Lower lobe of right lung (tissue), 2 donors: ENCODE results near the gene IRF7. TPM values are rescaled to one million over a fixed set of nuclear protein-coding genes. Genes with fewer than 3 reads are reported as not detected.
"Not testable (repeated sequence)": the region's sequence is repeated elsewhere in the genome, so short reads cannot be mapped to it uniquely, and the experiment has no call there.

Experiments
- ATAC-seq, 2 donors: fragments of 200-7000 bp; cut with Tn5 transposase; one replicate each; pipeline ENCODE4 v1.9.1; 2020 to 2022; ENCODE audit warnings: mild to moderate bottlenecking in 2 of 2, moderate library complexity in 2 of 2
- DNase-seq: peaks from one replicate; pipeline ENCODE4 v3.0.0-alpha.2; 2020
- H3K27ac ChIP-seq: fragments of 200-600 bp; one replicate; pipeline ENCODE4 v1.8.0; 2022
- H3K27me3 ChIP-seq: fragments of 200-600 bp; one replicate; pipeline ENCODE4 v1.8.0; 2022; ENCODE audit warnings: low read depth
- H3K36me3 ChIP-seq: fragments of 200-600 bp; one replicate; pipeline ENCODE4 v1.8.0; 2022; ENCODE audit warnings: mild to moderate bottlenecking
- H3K4me1 ChIP-seq: fragments of 200-600 bp; one replicate; pipeline ENCODE4 v1.8.0; 2022
- H3K4me3 ChIP-seq: fragments of 200-600 bp; one replicate; pipeline ENCODE4 v1.8.0; 2022; ENCODE audit warnings: mild to moderate bottlenecking
- H3K9me3 ChIP-seq: fragments of 200-600 bp; one replicate; pipeline ENCODE4 v1.8.0; 2022
- CTCF ChIP-seq: fragments of 200-600 bp; IDR thresholded peaks from one replicate; pipeline ENCODE4 v1.8.0; 2022; ENCODE audit warnings: antibody characterized with exemption, mild to moderate bottlenecking
- intact Hi-C: fragments of 100-400 bp; cut with DNase I; formaldehyde crosslinking; loops from one replicate; pipeline ENCODE4 v1.11.0; 2022
- total RNA-seq: library from RNA; stranded (reverse); fragmentation: NEBNext Ultra II Directional; extraction: Animal tissue kit (Norgen Biotek cat#: 25700); gene quantifications from one replicate; pipeline ENCODE4 v1.2.1, GENCODE V29; 2021
- donor health status: DM: no; HTN: yes; CAD: no; lungs with severe emphysema.

IRF7 gene
- total RNA-seq, 1 donor from 2014 or later = 84.8 TPM

DNA sequence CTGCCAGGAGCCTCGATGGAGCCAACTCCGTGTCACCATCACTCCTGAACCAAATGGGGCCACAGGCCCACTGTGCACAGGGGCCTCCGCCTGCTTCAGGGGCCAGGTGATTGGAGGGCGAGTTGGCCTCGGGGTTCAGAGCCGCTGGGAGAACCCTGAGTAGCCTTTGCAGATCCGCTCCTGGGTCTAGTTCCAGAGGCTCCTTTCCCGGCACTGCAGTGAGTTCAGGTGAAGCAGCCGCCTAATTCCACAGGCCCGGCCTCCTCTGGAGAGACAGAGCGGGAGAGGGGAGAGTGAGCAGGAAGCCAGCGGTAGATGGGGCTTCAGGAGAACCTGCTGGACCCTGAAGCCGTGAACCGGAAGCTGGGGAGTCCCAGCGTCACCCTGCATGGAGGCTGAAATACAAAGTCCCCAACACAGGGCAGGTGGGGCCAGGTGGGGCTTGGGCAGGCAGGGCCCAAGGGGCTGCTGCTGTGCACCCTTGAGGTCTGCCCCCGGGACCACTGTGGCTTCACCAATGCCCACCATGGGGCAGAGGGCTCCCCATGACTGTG is 43.9 kb upstream of the IRF7 start:
- no peaks in the 10 kb centered on the region for H3K27me3 ChIP-seq
- no peaks in the 10 kb centered on the region for H3K4me1 ChIP-seq
- no peak overlapping the region for H3K27ac ChIP-seq
- no peak for DNase-seq
- intact Hi-C loops = loop anchor here (10.0 kb wide), 1 partner anchor 65 kb away; no protein-coding TSS in a partner anchor
- no peak for ATAC-seq
- no peak for TF ChIP-seq CTCF
- no peaks in the 10 kb centered on the region for H3K9me3 ChIP-seq
- H3K4me3 ChIP-seq = no peak overlapping the region
- H3K36me3 ChIP-seq = peaks cover 36% of the 10 kb centered on the region

DNA sequence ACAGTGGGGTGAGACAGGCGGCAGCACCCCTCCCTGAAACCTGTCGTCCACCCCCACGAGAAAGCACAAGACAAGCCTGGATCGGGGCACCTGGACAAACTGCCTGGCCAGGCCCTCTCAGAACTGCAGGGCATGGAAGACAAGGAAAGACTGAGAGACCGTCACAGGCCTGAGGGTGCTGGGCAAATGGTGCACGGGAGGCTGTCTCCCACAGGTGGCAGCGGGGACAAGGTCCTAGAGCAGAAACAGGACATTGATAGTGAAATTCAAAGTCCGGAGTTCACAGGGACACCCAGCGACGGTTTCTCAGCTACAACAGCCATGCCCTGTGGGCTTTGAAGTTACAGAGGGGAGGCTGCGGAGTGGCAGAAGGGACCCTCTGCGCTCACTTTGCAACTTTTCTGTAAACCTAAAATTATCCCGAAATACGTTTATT is 42.0 kb upstream of the IRF7 start:
- ATAC-seq (no peak), DNase-seq (no peak)
- H3K4me3 ChIP-seq = no peak overlapping the region
- H3K9me3 ChIP-seq = no peaks in the 10 kb centered on the region
- H3K27ac ChIP-seq = no peak overlapping the region
- H3K27me3 ChIP-seq = no peaks in the 10 kb centered on the region
- TF ChIP-seq CTCF = no peak
- intact Hi-C loops = no loop called here
- peaks cover 31% of the 10 kb centered on the region for H3K36me3 ChIP-seq
- H3K4me1 ChIP-seq = no peaks in the 10 kb centered on the region

DNA sequence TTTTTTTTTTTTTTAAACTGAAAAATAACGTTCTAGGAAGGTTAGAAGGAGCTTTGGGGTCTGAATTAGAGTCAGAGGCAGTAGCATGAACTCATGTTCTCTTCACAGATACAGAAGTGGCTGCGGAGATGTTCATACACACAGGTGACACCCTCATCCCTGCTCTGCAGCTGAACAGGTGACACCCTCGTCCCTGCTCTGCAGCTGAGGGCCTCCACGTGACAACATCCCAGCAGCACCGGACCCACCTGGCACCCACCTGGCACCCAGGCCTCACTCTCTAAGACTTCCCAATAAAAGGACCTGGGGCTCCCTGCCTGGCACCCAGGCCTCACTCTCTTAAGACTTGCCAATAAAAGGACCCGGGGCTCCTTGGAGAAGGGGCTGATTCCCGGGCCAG is 41.1 kb upstream of the IRF7 start:
- Histone ChIP-seq H3K27me3 (no peaks in the 10 kb centered on the region), H3K4me1 (no peaks in the 10 kb centered on the region), H3K36me3 (peaks cover 31% of the 10 kb centered on the region), H3K27ac (no peak overlapping the region), H3K4me3 (no peak overlapping the region), H3K9me3 (no peaks in the 10 kb centered on the region)
- no peak for ATAC-seq
- intact Hi-C loops = no loop called here
- DNase-seq = no peak
- TF ChIP-seq CTCF = no peak

DNA sequence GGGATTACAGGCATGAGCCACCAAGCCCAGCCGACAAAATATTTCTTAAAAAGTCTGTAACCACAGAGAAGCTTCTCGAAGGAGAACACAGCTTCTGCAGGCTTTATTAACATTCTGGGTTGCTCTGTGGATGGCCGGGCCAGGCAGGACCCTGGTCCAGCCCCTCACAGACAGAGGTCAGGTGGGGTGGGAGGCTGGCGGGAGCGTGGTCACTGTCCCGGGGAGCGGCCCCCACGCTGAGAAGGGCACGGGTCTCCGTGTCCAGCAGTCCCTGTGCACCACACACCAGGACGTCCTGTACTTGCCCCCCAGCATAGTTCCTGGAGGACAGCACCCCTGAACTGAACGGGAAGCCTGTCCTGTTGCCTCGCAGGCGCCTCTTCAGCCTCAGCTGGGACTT is 40.7 kb upstream of the IRF7 start:
- H3K4me3 ChIP-seq = no peak overlapping the region
- no peaks in the 10 kb centered on the region for H3K4me1 ChIP-seq
- intact Hi-C loops = no loop called here
- H3K9me3 ChIP-seq = no peaks in the 10 kb centered on the region
- no peak for TF ChIP-seq CTCF
- H3K36me3 ChIP-seq = peaks cover 34% of the 10 kb centered on the region
- no peak overlapping the region for H3K27ac ChIP-seq
- ATAC-seq (no peak), DNase-seq (no peak)
- no peaks in the 10 kb centered on the region for H3K27me3 ChIP-seq

DNA sequence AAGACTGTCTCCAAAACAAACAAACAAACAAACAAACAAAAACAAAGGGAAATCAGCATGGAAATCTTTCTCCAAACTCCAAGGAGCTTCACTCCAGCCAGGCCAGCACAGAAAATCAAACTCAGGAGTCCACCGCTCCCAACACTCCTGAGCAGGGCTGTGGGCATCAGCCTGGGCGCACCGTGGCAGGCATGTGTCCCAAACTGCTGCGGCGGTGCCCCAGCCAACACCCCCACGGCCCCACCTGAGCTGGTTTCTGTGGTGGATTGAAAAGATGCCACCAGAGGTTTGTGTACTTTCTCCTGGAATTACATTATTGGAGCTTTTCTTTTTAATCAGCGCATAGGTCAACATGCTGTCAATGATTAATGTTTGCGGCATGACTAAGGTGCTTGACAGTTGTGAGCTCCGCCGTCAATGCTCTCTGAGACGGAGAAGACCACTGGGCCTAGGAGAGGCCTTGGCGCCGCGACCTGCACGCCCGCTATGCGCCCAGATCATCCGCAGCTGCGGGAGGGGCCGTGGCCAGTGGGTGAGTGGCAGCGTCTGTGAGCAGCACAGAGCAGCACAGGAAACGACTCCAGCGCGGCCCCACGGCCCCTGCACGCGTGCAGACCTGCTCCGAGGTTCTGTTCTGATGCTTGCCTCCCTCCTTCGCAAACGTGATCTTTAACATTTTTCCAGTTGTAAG is 39.4 kb upstream of the IRF7 start:
- Histone ChIP-seq H3K36me3 (peaks cover 38% of the 10 kb centered on the region), H3K9me3 (no peaks in the 10 kb centered on the region), H3K27ac (no peak overlapping the region), H3K4me1 (no peaks in the 10 kb centered on the region), H3K4me3 (no peak overlapping the region), H3K27me3 (no peaks in the 10 kb centered on the region)
- DNase-seq = no peak
- TF ChIP-seq CTCF = no peak
- ATAC-seq = peak; percentile 59 to 76
- intact Hi-C loops = no loop called here

- ATAC-seq, H3K27ac ChIP-seq, H3K9me3 ChIP-seq, intact Hi-C loops, H3K27me3 ChIP-seq, H3K4me1 ChIP-seq, DNase-seq, H3K4me3 ChIP-seq: not testable (repeated sequence)
- H3K36me3 ChIP-seq = peaks cover 30% of the 10 kb centered on the region
Measured at GRCh38 chr11:654444-654843, 38.7 kb upstream of the IRF7 start.
